Kidney epithelial cell (primary cell): Measurements from ENCODE around the gene SIM2. TPM values are rescaled to one million over a fixed set of nuclear protein-coding genes. Genes with fewer than 3 reads are reported as not detected.

Source experiments
- DNase-seq: peaks from one replicate; pipeline ENCODE4 v3.0.0-alpha.2; 2010; ENCODE audit warnings: low read depth
- H3K27me3 ChIP-seq: 2 replicates; pipeline ENCODE4 v1.6.0; 2011; ENCODE audit warnings: low read length; ENCODE audit not compliant: control insufficient read depth, insufficient read depth
- H3K36me3 ChIP-seq: 2 replicates; pipeline ENCODE4 v1.5.1; 2011; ENCODE audit warnings: low read length; ENCODE audit not compliant: control insufficient read depth, insufficient read depth
- H3K4me3 ChIP-seq: 2 replicates; pipeline ENCODE4 v1.5.1; 2011; ENCODE audit warnings: low read depth, mild to moderate bottlenecking, control low read depth, low read length
- CTCF ChIP-seq: IDR thresholded peaks from 2 replicates; pipeline ENCODE4 v1.5.1; 2011; ENCODE audit warnings: mild to moderate bottlenecking, moderate library complexity, low read length, control low read depth, inconsistent platforms; ENCODE audit not compliant: insufficient read depth, poor library complexity, severe bottlenecking
- total RNA-seq: library from RNA; depleted of rRNA; stranded (reverse); fragments of >200 nt; gene quantifications from 2 replicates; pipeline ENCODE4 v1.2.3, GENCODE V29; 2015

SIM2 gene
- total RNA-seq, 1 donor from 2014 or later: 9.5 TPM

GRCh38 chr21:36713746-36714145, 14.8 kb downstream of the SIM2 start:
- DNase-seq: no peak
- no peak for TF ChIP-seq CTCF
- Histone ChIP-seq H3K36me3 (no peaks in the 10 kb centered on the region), H3K27me3 (peaks cover 27% of the 10 kb centered on the region), H3K4me3 (no peak overlapping the region)

GRCh38 chr21:36716387-36716786, 17.5 kb downstream of the SIM2 start:
- TF ChIP-seq CTCF: no peak
- peaks cover 9% of the 10 kb centered on the region for H3K27me3 ChIP-seq

GRCh38 chr21:36716836-36717235, 17.9 kb downstream of the SIM2 start:
- Histone ChIP-seq H3K36me3 (no peaks in the 10 kb centered on the region), H3K4me3 (no peak overlapping the region), H3K27me3 (peaks cover 9% of the 10 kb centered on the region)
- DNase-seq: no peak
- TF ChIP-seq CTCF: no peak

More at GRCh38 chr21:36716387-36716786, 17.5 kb downstream of the SIM2 start:
- Histone ChIP-seq H3K4me3 (no peak overlapping the region), H3K36me3 (no peaks in the 10 kb centered on the region)
- no peak for DNase-seq

GRCh38 chr21:36717976-36718375, 19.1 kb downstream of the SIM2 start:
- Histone ChIP-seq H3K36me3 (no peaks in the 10 kb centered on the region), H3K27me3 (peaks cover 9% of the 10 kb centered on the region), H3K4me3 (no peak overlapping the region)
- TF ChIP-seq CTCF: no peak
- DNase-seq: no peak

- DNase-seq: no peak
- no peaks in the 10 kb centered on the region for H3K36me3 ChIP-seq
- H3K27me3 ChIP-seq: peaks cover 9% of the 10 kb centered on the region
- no peak overlapping the region for H3K4me3 ChIP-seq
- TF ChIP-seq CTCF: no peak
Measured at GRCh38 chr21:36718951-36719501, 20.1 kb downstream of the SIM2 start.

GRCh38 chr21:36719614-36720013, 20.7 kb downstream of the SIM2 start:
- peaks cover 6% of the 10 kb centered on the region for H3K27me3 ChIP-seq
- TF ChIP-seq CTCF: no peak
- no peak overlapping the region for H3K4me3 ChIP-seq
- DNase-seq: no peak
- no peaks in the 10 kb centered on the region for H3K36me3 ChIP-seq
